GM18867 (cell line): Measurements from ENCODE around the gene GRM8.

Source experiments
- ATAC-seq: cut with Tn5 transposase; IDR thresholded peaks from one replicate; pipeline ENCODE4 v1.9.1; 2021; ENCODE audit warnings: mild to moderate bottlenecking, moderate library complexity; ENCODE audit not compliant: unreplicated experiment

The GRM8 gene

DNA sequence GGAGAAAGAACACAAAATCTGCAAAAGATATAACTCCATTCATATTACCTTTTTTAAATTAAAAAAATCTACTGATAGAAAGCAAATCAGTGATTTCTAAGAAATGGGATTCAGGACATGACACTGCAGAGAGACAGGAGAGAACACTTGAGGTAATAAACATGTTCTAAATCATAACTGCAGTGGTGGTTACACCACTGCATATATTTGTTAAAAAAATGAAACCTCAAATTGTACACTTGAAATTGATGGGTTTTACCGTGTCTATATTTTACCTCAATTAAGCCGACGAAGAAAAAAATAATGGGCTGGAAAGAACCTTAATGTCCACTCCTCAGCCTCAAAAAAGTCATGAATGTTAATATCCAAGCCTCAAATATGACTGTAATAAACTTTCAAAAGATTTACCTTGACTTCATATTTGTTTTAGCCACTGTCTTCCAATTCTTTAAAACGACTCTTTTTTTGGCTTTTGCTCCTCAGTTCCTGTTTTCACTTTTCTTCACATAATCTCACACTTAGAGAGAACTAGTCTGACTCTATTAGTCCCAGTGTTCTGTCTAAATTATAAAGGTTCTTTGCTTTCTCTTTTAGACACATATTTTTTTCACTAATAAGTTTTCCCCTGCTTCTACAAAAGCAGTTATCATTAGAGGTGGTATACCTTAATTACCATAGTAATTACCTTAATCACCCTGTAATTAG, 502.4 kb downstream of the GRM8 start:
- ATAC-seq, result peak; percentile 74

GRCh38 chr7:126728967-126729366, 523.8 kb downstream of the GRM8 start:
- no peak for ATAC-seq

DNA sequence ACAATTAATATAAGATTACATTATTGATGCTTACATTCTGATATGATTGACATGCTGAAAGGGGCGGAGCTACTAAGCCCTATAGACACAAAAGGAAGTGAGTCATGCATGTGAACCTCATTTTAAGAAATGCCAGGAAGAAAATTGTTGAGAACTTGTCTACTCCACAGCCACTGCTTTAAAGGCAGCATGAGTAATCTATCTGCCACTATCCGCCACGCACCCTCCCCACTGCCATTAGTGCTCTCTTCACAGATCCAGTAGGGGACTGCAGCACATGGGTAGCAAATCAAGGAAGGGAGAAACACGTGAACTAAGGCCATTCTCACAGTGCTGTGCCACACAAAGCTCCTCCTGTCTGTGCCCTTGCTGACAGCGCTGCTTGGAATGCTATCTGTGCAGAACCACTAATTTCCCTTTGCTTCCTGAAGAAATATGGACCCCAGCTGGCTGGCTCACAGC, 524.8 kb downstream of the GRM8 start:
- ATAC-seq, result no peak

- ATAC-seq, result no peak
These were observed 528.7 kb downstream of the GRM8 start for GRCh38 chr7:126723966-126724544.

GRCh38 chr7:126720232-126720631, 532.5 kb downstream of the GRM8 start:
- peak; percentile 92 for ATAC-seq

GRCh38 chr7:126718419-126718818, 534.3 kb downstream of the GRM8 start:
- ATAC-seq, result peak; percentile 41

GRCh38 chr7:126716321-126716720, 536.4 kb downstream of the GRM8 start:
- ATAC-seq, result no peak

DNA sequence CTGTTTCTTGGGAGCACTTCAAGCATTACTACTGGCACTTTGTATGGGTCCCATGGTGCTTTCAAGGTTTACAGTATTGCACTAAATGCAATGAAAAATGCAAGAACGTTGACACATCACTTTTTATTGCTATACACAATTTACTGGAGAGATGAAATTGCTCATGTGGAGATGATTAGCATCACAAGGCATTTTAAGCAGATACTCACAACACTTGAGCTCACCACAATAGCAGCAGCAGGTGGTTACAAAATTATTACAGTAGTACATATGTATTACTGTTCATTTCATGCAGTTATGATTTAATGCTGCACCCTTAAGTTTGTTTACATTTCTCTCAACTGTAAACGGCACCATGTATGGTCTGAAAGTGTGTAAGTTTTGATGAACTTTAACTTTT, 537.7 kb downstream of the GRM8 start:
- no peak for ATAC-seq

DNA sequence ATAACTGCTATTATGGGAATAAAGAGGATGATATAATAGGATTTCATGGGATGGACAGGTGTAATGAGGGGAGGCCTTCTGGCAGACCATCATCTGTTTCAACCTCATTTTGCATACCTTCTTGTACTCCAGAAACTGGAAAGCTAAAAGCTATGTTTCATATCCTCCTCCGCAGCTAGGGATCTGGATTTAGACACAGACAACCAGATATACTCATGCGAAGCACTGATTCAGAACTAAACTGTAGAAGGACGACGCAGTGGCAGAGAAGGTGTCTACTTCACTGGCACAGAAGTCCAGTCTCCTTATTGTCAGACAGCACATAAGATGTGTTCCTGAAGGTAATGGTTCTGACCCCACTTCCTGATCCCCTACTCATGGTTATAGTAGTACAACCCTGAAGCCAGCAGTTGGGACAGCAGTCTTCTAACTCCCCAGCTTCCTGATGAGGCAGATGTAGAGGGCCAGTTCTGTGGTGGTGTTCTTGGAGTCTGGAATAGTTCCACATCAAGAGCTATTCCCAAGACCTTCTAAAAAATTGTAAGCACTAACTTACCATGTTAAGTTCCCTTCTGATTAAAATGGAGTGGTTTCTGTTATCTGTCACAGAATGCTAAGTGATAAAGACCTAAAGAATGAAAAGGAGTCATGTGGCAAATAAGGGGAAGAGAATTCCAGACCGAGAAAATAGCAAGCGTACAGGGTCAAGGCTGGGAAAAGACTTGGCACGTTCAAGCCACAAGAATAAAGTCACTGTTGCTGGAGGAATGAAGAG, 550.3 kb downstream of the GRM8 start:
- ATAC-seq, result peak; percentile 53

GRCh38 chr7:126700807-126701604, 551.7 kb downstream of the GRM8 start:
- ATAC-seq, result peak; percentile 93

DNA sequence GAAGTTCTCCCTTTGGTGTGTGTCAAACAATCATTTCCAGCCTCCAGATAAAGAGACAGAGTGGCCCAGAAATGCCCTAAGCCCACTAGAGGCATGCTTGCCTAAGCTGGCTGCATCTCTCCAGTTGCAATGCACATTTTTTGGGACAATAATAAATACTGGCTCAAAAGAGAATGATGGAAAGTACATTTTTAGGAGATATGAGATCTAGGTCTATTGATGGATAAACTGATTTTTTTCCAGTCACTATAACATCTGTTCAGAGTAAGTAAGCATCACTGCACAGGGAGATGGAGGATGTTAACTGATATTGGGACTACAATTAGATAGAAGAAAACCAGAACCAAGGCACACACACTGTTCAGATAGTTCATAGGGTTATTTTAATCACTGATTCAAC, 553.0 kb downstream of the GRM8 start:
- no peak for ATAC-seq

DNA sequence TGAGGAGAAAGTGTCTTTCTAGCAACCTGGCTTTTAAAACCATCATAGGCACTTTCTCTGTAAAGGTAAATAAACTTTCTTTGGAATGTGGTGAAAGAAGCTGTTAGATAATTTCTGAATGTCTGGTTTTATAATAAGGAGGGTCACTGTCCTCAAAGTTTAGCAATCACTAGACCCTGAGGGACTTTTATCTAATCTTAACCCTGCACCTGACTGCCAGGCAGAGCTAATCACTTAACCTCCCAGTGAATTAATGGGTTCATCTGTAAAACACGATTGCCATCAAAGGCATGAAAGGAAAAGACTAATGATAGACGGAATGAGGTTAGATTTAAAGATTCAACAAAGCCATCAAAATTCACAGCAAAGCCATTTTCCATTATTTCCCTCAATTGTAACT, 553.8 kb downstream of the GRM8 start:
- no peak for ATAC-seq

GRCh38 chr7:126698446-126698845, 554.3 kb downstream of the GRM8 start:
- no peak for ATAC-seq

GRCh38 chr7:126696256-126697038, 556.3 kb downstream of the GRM8 start:
- ATAC-seq, result peak; percentile 30

GRCh38 chr7:126690848-126691751, 561.6 kb downstream of the GRM8 start:
- ATAC-seq, result no peak

GRCh38 chr7:126690104-126690503, 562.6 kb downstream of the GRM8 start:
- no peak for ATAC-seq

- no peak for ATAC-seq
These were observed 563.7 kb downstream of the GRM8 start for GRCh38 chr7:126689037-126689436.

DNA sequence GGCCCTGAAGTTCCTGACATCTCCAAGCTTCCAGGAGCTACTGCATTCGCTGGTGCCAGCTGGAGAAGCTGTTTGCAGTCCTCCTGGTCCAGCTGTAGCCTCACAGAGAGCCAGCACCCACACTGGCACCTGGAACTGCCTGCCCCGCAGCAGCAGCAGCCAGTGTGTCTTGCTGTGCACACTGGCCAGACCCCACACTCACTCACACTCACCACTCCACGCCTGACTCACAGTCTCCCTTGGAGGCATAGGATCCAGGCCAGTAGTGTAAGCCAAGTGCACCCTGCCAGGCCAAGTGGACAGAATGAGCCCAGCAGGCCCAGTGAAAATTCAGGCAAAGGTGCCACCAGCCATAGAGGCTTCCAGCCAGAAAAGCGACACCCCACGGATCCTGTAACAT, 566.3 kb downstream of the GRM8 start:
- ATAC-seq, result no peak

DNA sequence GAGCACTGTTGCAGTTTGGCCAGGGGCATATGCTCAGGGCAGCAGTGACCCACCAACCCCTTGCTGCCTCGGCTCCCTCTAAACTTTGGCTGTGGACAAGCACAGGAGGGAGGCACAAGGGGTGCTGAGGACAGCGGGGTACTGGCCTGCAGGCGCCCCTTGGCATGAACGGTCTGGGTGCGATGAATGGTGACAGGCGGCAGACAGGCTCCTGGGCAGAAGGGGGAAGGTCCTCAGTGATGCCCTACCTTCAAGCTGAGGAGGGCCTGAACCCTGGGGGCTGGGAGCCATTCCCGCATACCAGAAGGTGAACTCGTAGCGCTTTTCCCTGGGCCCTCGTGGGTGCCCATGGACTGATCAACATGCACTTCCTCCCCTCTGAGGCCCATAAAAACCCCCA, 567.1 kb downstream of the GRM8 start:
- ATAC-seq, result no peak
